Nephron progenitor cell (in vitro differentiated cells): ENCODE data around the gene VPS13C.

Experiments used
- DNase-seq: peaks from one replicate; pipeline ENCODE4 v3.0.0; 2021
- H3K27ac Mint-ChIP-seq: 2 replicates; pipeline ENCODE4 v1.8.0; 2021; ENCODE audit warnings: mild to moderate bottlenecking, moderate library complexity, mixed read lengths
- H3K27me3 Mint-ChIP-seq: 2 replicates; pipeline ENCODE4 v1.8.0; 2021; ENCODE audit warnings: mild to moderate bottlenecking, low read depth, mixed read lengths; ENCODE audit not compliant: poor library complexity
- H3K36me3 Mint-ChIP-seq: 2 replicates; pipeline ENCODE4 v1.8.0; 2021; ENCODE audit warnings: low read depth, mixed read lengths
- H3K4me1 Mint-ChIP-seq: 2 replicates; pipeline ENCODE4 v1.8.0; 2021; ENCODE audit warnings: mixed read lengths
- H3K4me3 Mint-ChIP-seq: 2 replicates; pipeline ENCODE4 v1.8.0; 2021; ENCODE audit warnings: mild to moderate bottlenecking, moderate library complexity, mixed read lengths
- H3K9me3 Mint-ChIP-seq: 2 replicates; pipeline ENCODE4 v1.8.0; 2021; ENCODE audit warnings: mild to moderate bottlenecking, moderate library complexity, mixed read lengths
- TF ChIP-seq, protein P1 (sequence below): fragments of 200-600 bp; sonication (generic); IDR thresholded peaks from 2 replicates; pipeline ENCODE4 v1.5.0; 2021; ENCODE audit warnings: antibody characterized with exemption

VPS13C gene

DNA sequence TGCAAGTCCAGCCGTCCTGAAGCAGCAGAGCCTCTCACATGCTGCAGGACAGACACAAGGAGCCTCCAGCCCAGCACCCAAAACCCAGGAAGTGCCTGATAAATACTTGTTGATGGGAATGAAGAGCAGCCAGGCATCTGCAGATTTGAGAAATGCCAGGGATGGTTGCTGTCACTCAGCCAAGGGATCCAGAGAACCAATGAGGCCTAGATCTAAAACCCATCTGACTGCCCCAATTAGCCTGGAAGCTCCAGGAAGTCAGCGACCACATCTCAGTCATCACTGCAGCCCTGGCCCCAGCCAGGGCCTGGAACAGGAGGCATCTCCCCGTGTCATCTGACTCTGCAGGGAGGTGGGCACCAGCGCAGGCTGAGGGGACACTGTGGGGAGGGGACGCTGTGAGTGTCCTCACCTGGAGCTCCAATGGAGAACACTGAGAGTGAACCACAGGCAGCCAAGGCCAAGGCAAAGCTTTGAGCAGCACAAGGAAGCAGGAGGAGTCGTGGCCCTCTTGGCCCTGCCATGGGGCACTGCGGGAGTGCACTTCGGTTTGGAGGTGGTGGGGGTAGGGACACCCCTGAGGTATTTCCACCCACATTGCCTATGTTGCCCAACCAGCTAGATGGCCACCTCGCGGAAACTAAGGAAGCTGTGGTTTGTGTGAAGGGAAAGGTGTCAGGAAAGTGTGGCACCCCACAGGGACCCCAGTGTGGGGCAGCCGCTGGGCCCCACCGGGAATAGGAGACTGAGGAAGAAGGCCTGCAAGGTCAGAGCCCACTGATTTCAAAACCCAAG is 229.5 kb downstream of the VPS13C start:
- Mint-ChIP-seq H3K9me3 (no peaks in the 10 kb centered on the region), H3K27ac (no peak overlapping the region), H3K36me3 (no peaks in the 10 kb centered on the region), H3K4me1 (peaks cover 42% of the 10 kb centered on the region), H3K27me3 (peaks cover 8% of the 10 kb centered on the region), H3K4me3 (no peak overlapping the region)
- DNase-seq = no peak
- TF ChIP-seq, protein P1, sequence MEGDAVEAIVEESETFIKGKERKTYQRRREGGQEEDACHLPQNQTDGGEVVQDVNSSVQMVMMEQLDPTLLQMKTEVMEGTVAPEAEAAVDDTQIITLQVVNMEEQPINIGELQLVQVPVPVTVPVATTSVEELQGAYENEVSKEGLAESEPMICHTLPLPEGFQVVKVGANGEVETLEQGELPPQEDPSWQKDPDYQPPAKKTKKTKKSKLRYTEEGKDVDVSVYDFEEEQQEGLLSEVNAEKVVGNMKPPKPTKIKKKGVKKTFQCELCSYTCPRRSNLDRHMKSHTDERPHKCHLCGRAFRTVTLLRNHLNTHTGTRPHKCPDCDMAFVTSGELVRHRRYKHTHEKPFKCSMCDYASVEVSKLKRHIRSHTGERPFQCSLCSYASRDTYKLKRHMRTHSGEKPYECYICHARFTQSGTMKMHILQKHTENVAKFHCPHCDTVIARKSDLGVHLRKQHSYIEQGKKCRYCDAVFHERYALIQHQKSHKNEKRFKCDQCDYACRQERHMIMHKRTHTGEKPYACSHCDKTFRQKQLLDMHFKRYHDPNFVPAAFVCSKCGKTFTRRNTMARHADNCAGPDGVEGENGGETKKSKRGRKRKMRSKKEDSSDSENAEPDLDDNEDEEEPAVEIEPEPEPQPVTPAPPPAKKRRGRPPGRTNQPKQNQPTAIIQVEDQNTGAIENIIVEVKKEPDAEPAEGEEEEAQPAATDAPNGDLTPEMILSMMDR = no peak

DNA sequence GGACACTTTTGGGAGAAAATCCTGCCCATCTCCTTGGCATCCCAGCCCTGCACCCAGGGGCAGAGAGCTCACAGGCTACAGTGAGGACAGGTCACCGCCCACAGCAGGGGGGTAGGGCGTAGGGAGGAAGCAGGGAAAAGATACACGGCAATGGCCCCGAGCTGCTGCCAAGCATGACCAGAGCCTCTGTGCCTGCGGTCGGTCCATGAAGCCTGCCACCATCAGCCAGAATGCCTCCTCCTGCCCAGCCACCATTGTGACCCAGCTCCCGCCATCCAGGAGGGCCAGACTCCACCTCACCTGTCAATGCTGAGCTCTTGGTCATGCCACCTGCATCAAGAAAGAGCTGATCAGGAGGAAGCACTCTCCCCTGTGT is 230.7 kb downstream of the VPS13C start:
- H3K9me3 Mint-ChIP-seq = peaks cover under 1% of the 10 kb centered on the region
- no peak overlapping the region for H3K27ac Mint-ChIP-seq
- no peak for DNase-seq
- H3K4me1 Mint-ChIP-seq = peaks cover 36% of the 10 kb centered on the region
- H3K27me3 Mint-ChIP-seq = peaks cover 3% of the 10 kb centered on the region
- TF ChIP-seq, protein P1 = no peak
- no peaks in the 10 kb centered on the region for H3K36me3 Mint-ChIP-seq
- H3K4me3 Mint-ChIP-seq = no peak overlapping the region

DNA sequence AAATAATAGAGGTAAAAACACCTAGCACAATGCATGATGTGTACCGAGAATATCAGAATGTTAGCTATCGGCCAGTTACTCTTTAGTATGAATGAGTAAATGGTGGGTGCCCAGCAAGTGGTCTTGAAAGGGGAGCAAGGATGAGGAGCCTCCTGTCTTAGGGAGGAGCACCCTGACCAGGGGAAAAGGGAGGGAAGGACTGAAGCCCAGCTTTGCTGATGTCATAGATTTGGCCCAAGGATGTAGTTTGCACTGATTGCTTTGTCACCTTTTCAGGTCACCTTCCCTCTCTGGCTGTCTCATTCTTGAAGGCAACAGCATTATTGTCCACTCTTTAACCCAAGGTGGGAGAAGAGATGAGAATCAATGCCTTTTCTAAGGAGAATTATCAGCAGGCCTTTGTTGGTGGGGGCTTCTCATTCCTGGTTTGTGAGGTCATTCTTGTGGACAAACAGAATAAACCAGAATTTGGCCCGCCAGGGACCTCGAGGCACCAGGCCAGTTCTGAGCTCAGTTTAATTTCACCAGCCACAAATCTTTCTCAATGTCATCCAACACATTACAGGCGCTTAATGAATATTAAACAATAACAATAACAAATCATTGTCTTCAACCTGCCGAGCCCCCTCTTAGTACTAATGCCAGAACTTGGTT is 231.3 kb downstream of the VPS13C start:
- no peaks in the 10 kb centered on the region for H3K36me3 Mint-ChIP-seq
- DNase-seq = no peak
- H3K4me3 Mint-ChIP-seq = no peak overlapping the region
- H3K9me3 Mint-ChIP-seq = peaks cover 6% of the 10 kb centered on the region
- H3K27me3 Mint-ChIP-seq = peaks cover 2% of the 10 kb centered on the region
- peaks cover 38% of the 10 kb centered on the region for H3K4me1 Mint-ChIP-seq
- no peak overlapping the region for H3K27ac Mint-ChIP-seq
- TF ChIP-seq, protein P1 = no peak

DNA sequence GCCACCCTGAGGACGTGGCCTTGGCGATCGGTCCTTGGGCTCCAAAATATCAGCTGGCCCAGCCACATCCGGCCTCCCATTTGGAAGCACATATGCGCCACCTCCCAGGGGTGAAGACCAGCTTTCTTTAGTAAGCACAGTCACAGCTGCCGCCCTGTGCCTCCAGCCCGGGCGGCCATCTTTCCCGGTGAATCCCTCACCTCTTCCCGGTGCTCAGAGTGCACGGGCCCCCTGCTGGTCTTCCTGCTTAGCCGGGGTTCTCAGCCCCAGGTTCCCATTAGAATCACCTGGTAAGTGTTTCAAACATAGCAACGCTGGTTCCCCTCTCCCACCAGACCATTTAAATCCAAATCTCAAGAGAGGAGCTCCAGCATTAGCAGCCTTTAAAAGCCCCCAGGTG is 232.2 kb downstream of the VPS13C start:
- peaks cover 40% of the 10 kb centered on the region for H3K4me1 Mint-ChIP-seq
- H3K36me3 Mint-ChIP-seq = no peaks in the 10 kb centered on the region
- TF ChIP-seq, protein P1 = no peak
- H3K9me3 Mint-ChIP-seq = peaks cover 10% of the 10 kb centered on the region
- no peak overlapping the region for H3K27ac Mint-ChIP-seq
- no peak for DNase-seq
- no peak overlapping the region for H3K4me3 Mint-ChIP-seq
- H3K27me3 Mint-ChIP-seq = no peaks in the 10 kb centered on the region

DNA sequence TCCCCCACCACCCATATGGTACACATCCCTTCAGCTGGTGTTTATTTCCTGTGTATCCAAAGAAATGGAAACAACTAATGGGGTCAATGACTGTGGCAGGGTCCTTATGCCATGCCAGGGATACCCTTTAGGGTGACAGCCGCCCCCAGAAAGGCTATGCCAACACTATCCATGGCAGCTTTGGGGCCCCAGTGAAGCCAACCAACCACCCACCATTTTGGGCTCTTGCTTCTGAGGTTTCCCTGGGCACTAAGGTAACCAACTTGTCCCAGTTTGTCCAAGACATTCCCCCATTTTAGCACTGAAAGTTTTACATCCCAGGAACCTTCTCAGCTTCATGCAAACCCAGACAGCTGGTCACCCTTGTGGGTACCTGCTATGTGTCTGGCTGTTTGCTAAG is 233.1 kb downstream of the VPS13C start:
- Mint-ChIP-seq H3K27ac (no peak overlapping the region), H3K36me3 (no peaks in the 10 kb centered on the region), H3K9me3 (peaks cover 14% of the 10 kb centered on the region), H3K4me1 (peaks cover 37% of the 10 kb centered on the region), H3K27me3 (no peaks in the 10 kb centered on the region), H3K4me3 (no peak overlapping the region)
- TF ChIP-seq, protein P1 = no peak
- no peak for DNase-seq
